Stomach (tissue), 9 donors: ENCODE data around the gene MTF2. TPM values are rescaled to one million over a fixed set of nuclear protein-coding genes. Genes with fewer than 3 reads are reported as not detected.
A peak's percentile ranks its signal among the peaks of the same experiment; 100 is the strongest.
"Not testable (repeated sequence)": the region's sequence is repeated elsewhere in the genome, so short reads cannot be mapped to it uniquely, and the experiment has no call there.

Source experiments
- DNase-seq, 2 donors: peaks; one replicate each; pipeline versions ENCODE4 v3.0.0 to v3.0.0-alpha.2; 2013 to 2019
- H3K27ac ChIP-seq, 5 donors: fragments of 200-600 bp in 4 of 5; sonication (generic) in 4 of 5; one replicate each; pipeline ENCODE4 v1.5.1; 2013 to 2019; ENCODE audit warnings: mild to moderate bottlenecking in 1 of 5, moderate library complexity in 1 of 5
- H3K27me3 ChIP-seq, 3 donors: fragments of 200-600 bp; sonication (generic); one replicate each; pipeline ENCODE4 v1.5.1; 2017 to 2019; ENCODE audit warnings: mixed run types in 1 of 3
- H3K36me3 ChIP-seq, 4 donors: fragments of 200-600 bp; sonication (generic); 1 replicate in 3 of 4; 2 replicates in 1 of 4; pipeline ENCODE4 v1.5.1; 2016 to 2019
- H3K4me1 ChIP-seq, 4 donors: fragments of 200-600 bp; sonication (generic); one replicate each; pipeline ENCODE4 v1.5.1; 2016 to 2019
- H3K4me3 ChIP-seq, 4 donors: fragments of 200-600 bp; sonication (generic) in 3 of 4; one replicate each; pipeline ENCODE4 v1.5.1; 2016 to 2019; ENCODE audit warnings: mild to moderate bottlenecking in 1 of 4
- H3K9me3 ChIP-seq, 4 donors: fragments of 200-600 bp; sonication (generic); one replicate each; pipeline ENCODE4 v1.5.1; 2016 to 2019
- CTCF ChIP-seq, 7 experiments: fragments of 450-650 bp in 4 of 7; fragments of 200-600 bp in 3 of 7; sonication (generic) in 3 of 7; IDR thresholded peaks; one replicate each; pipeline ENCODE4 v1.5.1; 2016 to 2019; ENCODE audit warnings: antibody characterized with exemption in 7 of 7, control low read depth in 2 of 7, mild to moderate bottlenecking in 1 of 7
- EP300 ChIP-seq: sonication (generic); formaldehyde crosslinking; IDR thresholded peaks from one replicate; pipeline ENCODE4 v1.6.1; 2017; ENCODE audit warnings: antibody characterized with exemption
- POLR2A ChIP-seq, 4 donors: fragments of 450-650 bp; IDR thresholded peaks; one replicate each; pipeline ENCODE4 v1.6.1; 2016; ENCODE audit warnings: antibody characterized with exemption in 4 of 4, control low read depth in 2 of 4, mild to moderate bottlenecking in 1 of 4, moderate library complexity in 1 of 4
- POLR2AphosphoS5 ChIP-seq, 3 donors: sonication (generic); formaldehyde crosslinking; IDR thresholded peaks; one replicate each; pipeline ENCODE4 v1.6.1; 2016; ENCODE audit warnings: antibody characterized with exemption in 3 of 3
- WGBS, 5 donors: extraction: QIAGEN DNeasy Blood & Tissue Kit in 3 of 5; methylation state at CpG; one replicate each; pipeline versions ENCODE4 v1.1.5 to v1.1.7; 2013 to 2018; 5-methylcytosine and 5-hydroxymethylcytosine counted together
- intact Hi-C: fragments of 100-400 bp; cut with DNase I; formaldehyde crosslinking; loops from one replicate; pipeline ENCODE4 v1.15.1; 2023; ENCODE audit warnings: low total_unique reads
- polyA plus RNA-seq, 3 donors: library from polyadenylated mRNA; stranded (reverse); fragments of 200-250 nt; gene quantifications; one replicate each; pipeline ENCODE4 v1.2.3, GENCODE V29; 2013
- total RNA-seq, 5 donors: library from RNA; depleted of rRNA; stranded (reverse); fragments of >200 nt; gene quantifications; one replicate each; pipeline versions ENCODE4 v1.1.0 to v1.2.3, GENCODE V29; 2014 to 2016
- donor health status: healthy with polysubstance abuse.
- donor health status: Bipolar disorder and iron deficiency.
- donor health status: healthy.

Gene MTF2
- total and polyA plus RNA-seq, 8 donors, result 2.3 to 67.6 (median 9.0) TPM

GRCh38 chr1:93171549-93172034, 92.5 kb downstream of the MTF2 start:
- H3K27me3 ChIP-seq, result no peaks in the 10 kb centered on the region
- H3K4me1 ChIP-seq, result peaks cover 6 to 42% (median 23%) of the 10 kb centered on the region in 4 donors
- H3K9me3 ChIP-seq, result no peaks in the 10 kb centered on the region
- 20 to 32% (median 26%) methylated on average over 1 of the region's 1 CpG for WGBS, 5 donors
- intact Hi-C loops, result no loop called here
- TF ChIP-seq CTCF (IDR thresholded peaks at IDR 0.05) (no peak), EP300 (no peak), POLR2A (IDR thresholded peaks at IDR 0.05) (no peak), POLR2AphosphoS5 (IDR thresholded peaks at IDR 0.05) (no peak)
- H3K4me3 ChIP-seq, result no peak overlapping the region
- no peak overlapping the region for H3K27ac ChIP-seq
- peaks cover 0 to 23% (median 11%) of the 10 kb centered on the region in 4 donors for H3K36me3 ChIP-seq
- no peak for DNase-seq

- intact Hi-C loops, result no loop called here
These were observed 93.7 kb downstream of the MTF2 start for GRCh38 chr1:93172778-93173177.

GRCh38 chr1:93174638-93175037, 95.6 kb downstream of the MTF2 start:
- intact Hi-C loops, H3K27ac ChIP-seq, H3K27me3 ChIP-seq, H3K9me3 ChIP-seq, DNase-seq, H3K4me3 ChIP-seq: not testable (repeated sequence)
- 96 to 99% (median 98%) methylated on average over 3 of the region's 3 CpGs for WGBS, 5 donors
- H3K4me1 ChIP-seq, result peaks cover 11 to 66% (median 44%) of the 10 kb centered on the region in 4 donors
- peaks cover 0 to 16% (median 10%) of the 10 kb centered on the region in 4 donors for H3K36me3 ChIP-seq

More at GRCh38 chr1:93172778-93173177, 93.7 kb downstream of the MTF2 start:
- Histone ChIP-seq H3K4me1 (peaks cover 11 to 54% (median 31%) of the 10 kb centered on the region in 4 donors), H3K36me3 (peaks cover 0 to 22% (median 11%) of the 10 kb centered on the region in 4 donors), H3K4me3 (no peak overlapping the region), H3K27ac (no peak overlapping the region), H3K27me3 (no peaks in the 10 kb centered on the region), H3K9me3 (no peaks in the 10 kb centered on the region)
- TF ChIP-seq POLR2A (IDR thresholded peaks at IDR 0.05) (no peak), CTCF (IDR thresholded peaks at IDR 0.05) (no peak), POLR2AphosphoS5 (IDR thresholded peaks at IDR 0.05) (no peak), EP300 (no peak)
- no peak for DNase-seq
- 24 to 59% (median 30%) methylated on average over 1 of the region's 1 CpG for WGBS, 5 donors

- peak in 1 of 2 donors; percentile 23 for DNase-seq
- no peaks in the 10 kb centered on the region for H3K9me3 ChIP-seq
- H3K27me3 ChIP-seq, result no peaks in the 10 kb centered on the region
- H3K4me3 ChIP-seq, result peak overlapping the region; percentile 60 to 85 (median 76)
- H3K4me1 ChIP-seq, result peaks cover 6 to 64% (median 40%) of the 10 kb centered on the region in 4 donors
- H3K27ac ChIP-seq, result peak overlapping the region in 3 of 5 donors; percentile 7 to 100 (median 99)
- intact Hi-C loops, result no loop called here
- TF ChIP-seq CTCF (IDR thresholded peaks at IDR 0.05) (no peak), POLR2AphosphoS5 (IDR thresholded peaks at IDR 0.05) (no peak), POLR2A (IDR thresholded peaks at IDR 0.05) (no peak), EP300 (no peak)
- peaks cover 0 to 16% (median 3%) of the 10 kb centered on the region in 4 donors for H3K36me3 ChIP-seq
- WGBS, 5 donors, result 34 to 45% (median 37%) methylated on average over 4 of the region's 4 CpGs
These were observed 98.9 kb downstream of the MTF2 start for GRCh38 chr1:93177991-93178390.

GRCh38 chr1:93178418-93178817, 99.3 kb downstream of the MTF2 start:
- Histone ChIP-seq H3K36me3 (peaks cover 0 to 16% (median 3%) of the 10 kb centered on the region in 4 donors), H3K27me3 (no peaks in the 10 kb centered on the region), H3K4me3 (peak overlapping the region; percentile 60 to 85 (median 76)), H3K4me1 (peaks cover 3 to 59% (median 38%) of the 10 kb centered on the region in 4 donors), H3K27ac (peak overlapping the region in 3 of 5 donors; percentile 7 to 100 (median 99)), H3K9me3 (no peaks in the 10 kb centered on the region)
- WGBS, 5 donors, result 22 to 33% (median 26%) methylated on average over 5 of the region's 5 CpGs
- TF ChIP-seq CTCF (IDR thresholded peaks at IDR 0.05) (no peak), POLR2A (IDR thresholded peaks at IDR 0.05) (no peak), POLR2AphosphoS5 (IDR thresholded peaks at IDR 0.05) (no peak), EP300 (no peak)
- DNase-seq, result peak in 1 of 2 donors; percentile 51
- intact Hi-C loops, result no loop called here
